Stomach smooth muscle (tissue), 2 donors: ENCODE data around the gene CBLB.

Experiments used
- H3K27ac ChIP-seq: one replicate; pipeline ENCODE4 v1.7.0; 2013; ENCODE audit warnings: mild to moderate bottlenecking, low read length, inconsistent platforms
- H3K27me3 ChIP-seq, 2 donors: one replicate each; pipeline ENCODE4 v1.7.0; 2013; ENCODE audit warnings: low read length in 2 of 2; ENCODE audit not compliant: insufficient read depth in 2 of 2, control insufficient read depth in 1 of 2
- H3K36me3 ChIP-seq, 2 donors: one replicate each; pipeline ENCODE4 v1.7.0; 2013; ENCODE audit warnings: low read length in 2 of 2; ENCODE audit not compliant: control insufficient read depth in 2 of 2, insufficient read depth in 2 of 2
- H3K4me1 ChIP-seq: one replicate; pipeline ENCODE4 v1.7.0; 2013; ENCODE audit warnings: low read length; ENCODE audit not compliant: control insufficient read depth, insufficient read depth
- H3K4me3 ChIP-seq, 2 donors: one replicate each; pipeline ENCODE4 v1.7.0; 2013; ENCODE audit warnings: low read length in 2 of 2
- H3K9ac ChIP-seq, 2 donors: one replicate each; pipeline ENCODE4 v1.7.0; 2013; ENCODE audit warnings: low read length in 2 of 2, mild to moderate bottlenecking in 1 of 2
- H3K9me3 ChIP-seq, 2 donors: one replicate each; pipeline ENCODE4 v1.7.0; 2013; ENCODE audit warnings: low read length in 2 of 2; ENCODE audit not compliant: control insufficient read depth in 2 of 2
- donor health status: healthy.
- donor health status: Pancreatic carcinoma.

The CBLB gene

DNA sequence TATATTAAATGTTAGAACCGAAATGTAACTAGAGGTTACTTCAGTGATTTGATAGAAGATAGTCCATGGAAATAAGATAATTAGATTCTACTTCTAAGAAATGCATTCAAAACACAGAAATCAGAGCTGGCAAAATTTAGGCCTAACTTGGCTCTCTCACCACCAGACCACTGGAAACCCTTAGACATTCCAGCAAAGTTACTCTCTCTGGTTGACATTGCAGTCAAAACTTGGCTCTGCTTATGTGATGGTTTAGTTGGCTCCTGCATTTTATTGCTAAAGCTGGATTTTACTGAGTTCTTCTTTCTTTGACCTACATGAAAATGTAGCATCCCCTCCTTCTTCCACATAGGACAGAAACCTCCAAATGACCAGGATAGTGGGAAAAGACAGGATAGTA lies 35.4 kb upstream of the CBLB start:
- no peaks in the 10 kb centered on the region for H3K27me3 ChIP-seq
- no peaks in the 10 kb centered on the region for H3K36me3 ChIP-seq
- no peak overlapping the region for H3K27ac ChIP-seq
- H3K9ac ChIP-seq: no peak overlapping the region
- H3K4me3 ChIP-seq: no peak overlapping the region
- no peaks in the 10 kb centered on the region for H3K9me3 ChIP-seq
- no peaks in the 10 kb centered on the region for H3K4me1 ChIP-seq

DNA sequence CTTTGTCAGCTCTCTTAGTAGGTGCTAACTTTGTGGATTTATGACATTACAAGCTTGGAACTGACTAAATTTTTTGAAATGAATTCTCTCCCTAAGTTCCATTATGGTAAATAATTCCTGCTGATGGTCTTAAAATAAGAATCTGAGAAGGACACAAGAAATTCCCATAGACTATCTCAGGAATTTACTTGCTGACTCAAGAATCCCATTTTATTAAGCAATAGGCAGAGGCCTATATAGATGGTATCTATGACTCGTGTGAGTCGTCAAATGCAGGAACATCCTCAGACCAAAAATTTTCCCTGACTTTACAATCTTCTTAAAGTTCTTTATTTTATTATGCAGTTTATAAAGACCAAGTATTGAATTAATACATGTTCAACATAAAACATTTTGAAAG lies 30.7 kb upstream of the CBLB start:
- Histone ChIP-seq H3K9me3 (no peaks in the 10 kb centered on the region), H3K36me3 (no peaks in the 10 kb centered on the region), H3K27me3 (no peaks in the 10 kb centered on the region), H3K4me3 (no peak overlapping the region), H3K9ac (no peak overlapping the region), H3K4me1 (no peaks in the 10 kb centered on the region), H3K27ac (no peak overlapping the region)

- no peaks in the 10 kb centered on the region for H3K9me3 ChIP-seq
Observed at GRCh38 chr3:105891101-105891500, 22.3 kb upstream of the CBLB start.

DNA sequence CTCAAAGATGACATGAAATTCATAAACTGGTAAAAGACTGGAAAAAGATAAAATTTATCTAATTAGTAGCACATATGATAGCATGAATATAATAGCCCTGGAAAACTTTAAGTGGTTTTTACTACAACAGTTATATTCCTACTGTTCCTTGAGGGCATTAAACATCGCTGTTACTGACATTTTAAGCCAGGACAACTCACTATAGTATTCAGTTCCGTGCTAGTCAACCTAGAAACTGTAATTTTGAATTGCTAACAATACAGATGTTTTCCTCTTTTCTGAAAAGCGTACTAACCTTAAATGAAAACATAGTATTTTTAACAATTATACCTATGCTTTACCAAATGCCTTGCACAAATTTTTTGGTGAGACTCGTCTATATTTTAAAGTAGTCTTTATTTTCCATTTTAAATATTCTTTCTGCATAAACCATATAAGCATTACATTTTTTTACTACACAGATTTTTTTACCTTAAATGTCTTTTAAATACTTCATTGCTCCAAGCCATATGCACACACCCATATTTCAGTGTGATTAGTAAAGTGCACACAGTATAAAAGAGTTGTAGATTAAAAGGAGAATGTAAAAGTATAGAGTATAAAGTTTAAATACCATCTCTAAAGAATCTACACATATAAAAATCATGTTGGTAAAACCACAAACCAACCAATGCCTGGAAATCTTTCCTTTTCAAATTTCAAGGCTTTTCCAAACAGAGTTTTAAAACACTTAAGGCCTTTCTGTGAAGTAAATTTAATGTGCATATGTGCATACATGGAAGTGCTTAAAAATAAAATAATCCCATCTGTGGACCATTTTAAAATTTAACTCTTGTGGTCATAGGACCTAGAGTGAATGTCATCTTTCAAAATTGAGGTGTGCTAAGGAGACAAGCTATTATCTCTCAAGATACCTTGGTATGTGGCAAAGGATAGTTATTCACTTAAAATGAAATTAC lies 20.1 kb upstream of the CBLB start:
- Histone ChIP-seq H3K36me3 (no peaks in the 10 kb centered on the region), H3K27me3 (no peaks in the 10 kb centered on the region), H3K4me3 (no peak overlapping the region), H3K9ac (no peak overlapping the region), H3K27ac (no peak overlapping the region), H3K9me3 (no peaks in the 10 kb centered on the region), H3K4me1 (no peaks in the 10 kb centered on the region)

More at GRCh38 chr3:105891101-105891500, 22.3 kb upstream of the CBLB start:
- Histone ChIP-seq H3K36me3 (no peaks in the 10 kb centered on the region), H3K4me3 (no peak overlapping the region), H3K27me3 (no peaks in the 10 kb centered on the region), H3K9ac (no peak overlapping the region), H3K4me1 (no peaks in the 10 kb centered on the region), H3K27ac (no peak overlapping the region)

DNA sequence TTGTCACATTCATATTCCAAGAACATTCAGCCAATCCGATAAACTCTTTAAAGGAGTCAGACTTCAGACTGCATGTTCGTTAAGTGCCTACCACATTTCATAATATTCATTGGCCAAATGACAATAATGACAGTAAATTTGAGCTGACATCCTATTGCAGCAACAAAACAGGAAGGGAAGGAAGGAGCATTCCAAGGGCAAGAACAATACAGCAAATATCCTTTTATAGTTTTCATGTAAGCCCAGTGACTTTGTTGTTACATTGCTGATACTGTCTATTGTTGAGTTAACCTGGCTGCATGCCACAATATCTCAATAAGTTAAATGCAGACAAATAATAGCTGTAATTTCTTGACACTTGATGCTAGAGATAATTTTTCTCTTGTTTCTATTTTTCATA lies 16.4 kb upstream of the CBLB start:
- H3K4me3 ChIP-seq: no peak overlapping the region
- H3K27me3 ChIP-seq: no peaks in the 10 kb centered on the region
- no peak overlapping the region for H3K9ac ChIP-seq
- no peaks in the 10 kb centered on the region for H3K4me1 ChIP-seq
- no peaks in the 10 kb centered on the region for H3K36me3 ChIP-seq
- no peak overlapping the region for H3K27ac ChIP-seq
- H3K9me3 ChIP-seq: no peaks in the 10 kb centered on the region

- H3K4me3 ChIP-seq: no peak overlapping the region
- no peak overlapping the region for H3K27ac ChIP-seq
- H3K27me3 ChIP-seq: no peaks in the 10 kb centered on the region
- no peaks in the 10 kb centered on the region for H3K36me3 ChIP-seq
- H3K9ac ChIP-seq: no peak overlapping the region
- H3K4me1 ChIP-seq: no peaks in the 10 kb centered on the region
- no peaks in the 10 kb centered on the region for H3K9me3 ChIP-seq
Observed at GRCh38 chr3:105883798-105884377, 15.1 kb upstream of the CBLB start.

DNA sequence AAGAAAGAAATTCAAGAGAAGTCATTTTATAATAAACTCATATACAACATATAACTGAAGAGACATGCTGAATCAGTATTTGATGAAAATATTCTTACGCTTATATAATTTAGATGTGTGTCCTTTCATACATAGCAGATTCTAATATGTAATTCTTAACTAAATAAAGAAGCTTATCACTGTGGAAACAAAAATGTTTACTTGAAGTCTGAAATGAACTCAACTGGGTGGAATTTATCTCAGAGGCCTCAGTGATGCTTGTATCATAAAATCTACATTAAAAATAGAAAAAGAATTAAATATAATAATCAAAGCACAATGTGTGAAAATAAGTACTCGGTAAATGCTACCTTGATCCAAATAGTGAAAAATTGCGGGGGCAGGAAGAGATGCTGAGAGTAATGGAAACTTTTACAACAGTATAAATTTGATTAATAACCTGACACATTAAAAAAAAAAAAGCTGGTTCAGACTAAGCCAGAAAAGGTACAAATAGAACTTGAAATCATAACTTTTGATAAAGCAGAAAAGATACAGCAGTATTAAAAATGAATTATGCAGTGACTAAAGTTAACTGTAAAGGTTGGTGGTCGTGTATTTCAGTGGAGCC lies 12.0 kb upstream of the CBLB start:
- H3K27me3 ChIP-seq: no peaks in the 10 kb centered on the region
- H3K9ac ChIP-seq: no peak overlapping the region
- no peaks in the 10 kb centered on the region for H3K36me3 ChIP-seq
- H3K9me3 ChIP-seq: no peaks in the 10 kb centered on the region
- no peaks in the 10 kb centered on the region for H3K4me1 ChIP-seq
- no peak overlapping the region for H3K27ac ChIP-seq
- no peak overlapping the region for H3K4me3 ChIP-seq

DNA sequence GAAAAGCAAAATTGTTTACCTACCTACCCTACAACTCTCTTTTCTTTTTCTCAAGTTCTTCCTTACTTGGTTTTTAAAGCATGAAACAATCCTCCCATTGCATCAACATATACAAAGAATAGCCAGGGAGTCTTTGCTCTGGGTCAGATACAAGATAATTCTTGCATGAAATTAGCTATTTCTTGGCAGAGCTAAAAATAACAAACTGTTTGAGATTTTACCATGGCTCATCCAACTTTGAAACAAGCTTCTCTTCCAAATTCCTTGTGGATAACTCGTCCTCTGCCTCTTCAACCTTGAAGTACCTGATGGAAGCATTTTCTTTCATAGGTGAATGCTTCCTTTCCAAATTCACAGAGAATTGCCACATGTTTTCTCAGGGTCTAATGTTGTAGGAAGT lies 9.2 kb upstream of the CBLB start:
- Histone ChIP-seq H3K9ac (no peak overlapping the region), H3K9me3 (no peaks in the 10 kb centered on the region), H3K27me3 (no peaks in the 10 kb centered on the region), H3K27ac (no peak overlapping the region), H3K36me3 (no peaks in the 10 kb centered on the region), H3K4me1 (no peaks in the 10 kb centered on the region), H3K4me3 (no peak overlapping the region)

DNA sequence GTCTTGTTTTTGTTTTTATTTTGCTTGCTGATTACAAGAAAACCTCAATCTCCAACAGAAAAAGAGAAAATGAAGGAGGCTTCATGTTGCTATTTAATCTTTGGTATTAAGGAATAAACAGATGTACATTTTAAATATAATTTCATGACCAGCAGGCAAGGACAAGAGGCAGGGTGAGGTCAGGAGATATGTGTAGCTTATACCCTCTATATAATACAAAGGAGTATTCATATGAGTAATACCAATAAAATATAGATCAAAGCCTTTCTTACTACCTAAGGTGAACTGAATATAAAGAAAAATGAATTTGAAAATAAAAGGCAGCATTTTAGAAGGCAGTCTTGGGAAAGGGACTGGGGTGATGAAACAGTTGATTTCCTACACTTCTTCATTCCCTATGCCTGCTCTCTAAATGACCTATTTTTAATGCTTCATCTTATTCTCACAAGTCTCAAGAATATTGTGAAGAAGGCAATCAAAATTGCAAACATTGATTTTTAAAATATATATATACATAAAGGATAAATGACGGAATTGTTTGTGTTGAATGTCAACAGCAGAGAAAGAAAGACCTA lies 8.6 kb upstream of the CBLB start:
- no peak overlapping the region for H3K27ac ChIP-seq
- H3K4me1 ChIP-seq: no peaks in the 10 kb centered on the region

DNA sequence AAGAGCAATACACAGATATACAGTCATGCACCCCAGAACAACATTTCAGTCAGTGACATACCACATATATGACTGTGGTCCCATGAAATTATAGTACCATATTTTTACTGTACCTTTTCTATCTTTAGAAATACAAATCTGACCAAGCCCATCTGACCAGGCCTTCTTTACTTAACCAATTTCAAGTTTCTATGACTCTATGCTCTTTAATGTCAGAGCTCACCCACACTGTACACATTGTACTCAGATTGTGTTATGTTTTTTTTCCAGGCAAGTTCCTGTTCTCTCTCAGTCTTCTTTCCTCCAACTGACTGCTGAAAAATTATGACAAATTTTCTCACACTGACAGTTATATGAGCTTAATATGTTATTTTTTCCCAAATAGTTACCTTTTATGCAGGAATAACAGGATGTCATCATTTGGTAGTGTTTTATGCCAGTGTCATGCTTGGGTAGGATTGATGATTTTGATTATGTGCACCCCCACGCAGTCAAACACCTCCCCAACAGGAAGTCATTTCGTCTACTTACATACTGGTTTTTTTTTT lies 8.0 kb upstream of the CBLB start:
- Histone ChIP-seq H3K27me3 (no peaks in the 10 kb centered on the region), H3K36me3 (no peaks in the 10 kb centered on the region), H3K4me3 (no peak overlapping the region), H3K9ac (no peak overlapping the region), H3K27ac (no peak overlapping the region), H3K9me3 (no peaks in the 10 kb centered on the region), H3K4me1 (no peaks in the 10 kb centered on the region)

More for the DNA sequence above, 8.6 kb upstream of the CBLB start:
- H3K9me3 ChIP-seq: no peaks in the 10 kb centered on the region
- H3K9ac ChIP-seq: no peak overlapping the region
- H3K36me3 ChIP-seq: no peaks in the 10 kb centered on the region
- no peak overlapping the region for H3K4me3 ChIP-seq
- no peaks in the 10 kb centered on the region for H3K27me3 ChIP-seq
